GM12801 (cell line): ENCODE measurements around the gene MANSC1.

ENCODE experiments used
- CTCF ChIP-seq: IDR thresholded peaks from one replicate; pipeline ENCODE4 v1.5.1; 2011; ENCODE audit warnings: control low read depth; ENCODE audit not compliant: insufficient read length; ENCODE audit errors: extremely low read depth

Gene MANSC1

DNA sequence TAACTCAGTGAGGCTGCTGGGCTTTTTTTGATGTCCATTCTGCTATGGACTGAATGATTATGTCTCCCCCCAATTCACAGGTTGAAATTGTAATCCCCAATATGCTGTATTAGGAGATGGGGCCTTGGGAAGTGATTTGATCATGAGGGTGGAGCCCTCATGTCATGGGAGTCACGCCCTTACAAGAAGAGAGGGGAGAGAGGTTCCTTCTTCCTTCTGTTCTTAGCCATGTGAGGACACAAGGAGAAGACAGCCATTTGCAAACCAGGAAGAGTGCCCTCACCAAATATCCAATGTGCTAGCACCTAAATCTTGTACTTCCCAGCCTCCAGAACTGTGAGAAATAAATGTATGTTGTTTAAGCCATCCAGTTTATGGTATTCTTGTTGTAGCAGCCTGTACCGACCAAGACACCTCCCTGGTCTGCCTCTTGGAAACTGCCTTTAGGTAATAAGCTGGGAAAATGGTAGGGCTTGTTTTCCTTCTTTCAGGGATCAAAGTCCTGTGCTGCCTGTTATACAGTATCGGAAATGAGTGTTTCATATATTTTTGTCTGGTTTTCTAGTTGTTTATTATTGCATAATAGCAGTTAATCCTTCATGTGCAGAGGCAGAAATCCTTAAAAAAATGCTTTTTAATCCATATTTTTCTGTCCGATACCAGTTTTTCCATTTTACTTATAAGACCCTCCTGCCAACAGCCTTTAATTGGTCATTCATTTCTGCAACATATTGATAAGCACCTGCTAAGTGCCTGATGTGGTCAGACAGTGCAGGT lies 23.1 kb upstream of the MANSC1 start:
- TF ChIP-seq CTCF: no peak

- TF ChIP-seq CTCF: no peak
Observed at GRCh38 chr12:12367482-12367998, 17.5 kb upstream of the MANSC1 start.

- TF ChIP-seq CTCF: no peak
Observed at GRCh38 chr12:12366701-12367481, 16.8 kb upstream of the MANSC1 start.

GRCh38 chr12:12365931-12366431 lies 15.9 kb upstream of the MANSC1 start:
- no peak for TF ChIP-seq CTCF

DNA sequence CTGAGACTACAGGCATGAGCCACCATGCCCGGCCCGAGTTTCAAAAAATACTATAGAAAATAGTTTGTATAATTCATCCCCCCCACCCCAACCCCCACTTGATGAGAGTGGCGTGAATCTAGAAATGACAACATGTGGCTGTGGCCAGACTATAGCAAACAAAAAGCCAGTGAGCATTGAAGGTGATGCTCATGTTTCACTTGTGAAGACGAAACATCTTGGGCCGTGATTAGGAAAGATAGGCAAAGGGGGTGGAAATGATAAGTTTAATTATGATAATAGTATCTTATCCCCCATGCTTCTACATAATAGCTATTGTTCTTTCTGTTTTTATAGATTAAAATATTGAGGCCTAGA lies 15.4 kb upstream of the MANSC1 start:
- TF ChIP-seq CTCF: no peak

- TF ChIP-seq CTCF: no peak
Observed at GRCh38 chr12:12364787-12365445, 14.9 kb upstream of the MANSC1 start.

GRCh38 chr12:12358528-12358927 lies 8.5 kb upstream of the MANSC1 start:
- no peak for TF ChIP-seq CTCF
